Measurements from ENCODE around the gene GPATCH3.

DNA sequence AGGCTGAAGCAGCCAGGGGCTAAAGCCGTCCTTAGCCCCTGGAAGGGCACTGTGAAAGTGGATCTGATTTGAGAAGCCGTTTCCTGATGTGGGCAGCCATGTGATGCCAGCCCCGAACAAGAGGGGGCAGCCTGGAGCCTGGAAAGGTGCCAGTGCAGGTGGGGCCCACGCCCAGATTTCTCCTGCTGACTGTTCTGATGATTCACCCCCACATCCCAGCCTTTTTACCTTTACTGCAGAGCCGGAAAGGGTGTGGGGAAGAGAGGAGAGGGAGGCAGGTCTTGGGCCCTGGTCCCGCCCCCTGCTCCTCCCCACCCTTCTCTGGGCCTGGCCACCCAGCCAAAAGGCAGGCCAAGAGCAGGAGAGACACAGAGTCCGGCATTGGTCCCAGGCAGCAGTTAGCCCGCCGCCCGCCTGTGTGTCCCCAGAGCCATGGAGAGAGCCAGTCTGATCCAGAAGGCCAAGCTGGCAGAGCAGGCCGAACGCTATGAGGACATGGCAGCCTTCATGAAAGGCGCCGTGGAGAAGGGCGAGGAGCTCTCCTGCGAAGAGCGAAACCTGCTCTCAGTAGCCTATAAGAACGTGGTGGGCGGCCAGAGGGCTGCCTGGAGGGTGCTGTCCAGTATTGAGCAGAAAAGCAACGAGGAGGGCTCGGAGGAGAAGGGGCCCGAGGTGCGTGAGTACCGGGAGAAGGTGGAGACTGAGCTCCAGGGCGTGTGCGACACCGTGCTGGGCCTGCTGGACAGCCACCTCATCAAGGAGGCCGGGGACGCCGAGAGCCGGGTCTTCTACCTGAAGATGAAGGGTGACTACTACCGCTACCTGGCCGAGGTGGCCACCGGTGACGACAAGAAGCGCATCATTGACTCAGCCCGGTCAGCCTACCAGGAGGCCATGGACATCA lies 37.2 kb downstream of the GPATCH3 start, which contains the start of gene SFN:
- TF ChIP-seq, protein P1, sequence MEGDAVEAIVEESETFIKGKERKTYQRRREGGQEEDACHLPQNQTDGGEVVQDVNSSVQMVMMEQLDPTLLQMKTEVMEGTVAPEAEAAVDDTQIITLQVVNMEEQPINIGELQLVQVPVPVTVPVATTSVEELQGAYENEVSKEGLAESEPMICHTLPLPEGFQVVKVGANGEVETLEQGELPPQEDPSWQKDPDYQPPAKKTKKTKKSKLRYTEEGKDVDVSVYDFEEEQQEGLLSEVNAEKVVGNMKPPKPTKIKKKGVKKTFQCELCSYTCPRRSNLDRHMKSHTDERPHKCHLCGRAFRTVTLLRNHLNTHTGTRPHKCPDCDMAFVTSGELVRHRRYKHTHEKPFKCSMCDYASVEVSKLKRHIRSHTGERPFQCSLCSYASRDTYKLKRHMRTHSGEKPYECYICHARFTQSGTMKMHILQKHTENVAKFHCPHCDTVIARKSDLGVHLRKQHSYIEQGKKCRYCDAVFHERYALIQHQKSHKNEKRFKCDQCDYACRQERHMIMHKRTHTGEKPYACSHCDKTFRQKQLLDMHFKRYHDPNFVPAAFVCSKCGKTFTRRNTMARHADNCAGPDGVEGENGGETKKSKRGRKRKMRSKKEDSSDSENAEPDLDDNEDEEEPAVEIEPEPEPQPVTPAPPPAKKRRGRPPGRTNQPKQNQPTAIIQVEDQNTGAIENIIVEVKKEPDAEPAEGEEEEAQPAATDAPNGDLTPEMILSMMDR (optimal IDR thresholded peaks at IDR 0.05 in 1 of 3, IDR thresholded peaks at IDR 0.05 in 1 of 3, conservative IDR thresholded peaks at IDR 0.05 in 1 of 3; ENCODE audit: extremely low read depth in 1 of 3, insufficient read depth in 2 of 3, low read length in 3 of 3): peak in 2 of 3 experiments; percentile 85 to 92
- TF ChIP-seq EZH2 (IDR thresholded peaks at IDR 0.05; ENCODE audit: low read length): no peak

All from keratinocyte (primary cell).